NCI-H187 treated with DMSO at 0.1 percent for 48 hours (cell line): Measurements from ENCODE around the gene TTC8.
"Not testable (repeated sequence)": the region's sequence is repeated elsewhere in the genome, so short reads cannot be mapped to it uniquely, and the experiment has no call there.

Source experiments
- DNase-seq: peaks from one replicate; lab custom pipeline; 2025; lab: John Stamatoyannopoulos, UW

The TTC8 gene

GRCh38 chr14:88824314-88825077, at the start of gene TTC8:
Gene TTC8, plus strand, starts transcription at chr14:88824651. Its CDS starts 57 bp downstream, at chr14:88824708.
- DNase-seq, result peak; percentile 69

- no peak for DNase-seq
These were observed 48.9 kb upstream of the TTC8 start for GRCh38 chr14:88775532-88775931.

DNA sequence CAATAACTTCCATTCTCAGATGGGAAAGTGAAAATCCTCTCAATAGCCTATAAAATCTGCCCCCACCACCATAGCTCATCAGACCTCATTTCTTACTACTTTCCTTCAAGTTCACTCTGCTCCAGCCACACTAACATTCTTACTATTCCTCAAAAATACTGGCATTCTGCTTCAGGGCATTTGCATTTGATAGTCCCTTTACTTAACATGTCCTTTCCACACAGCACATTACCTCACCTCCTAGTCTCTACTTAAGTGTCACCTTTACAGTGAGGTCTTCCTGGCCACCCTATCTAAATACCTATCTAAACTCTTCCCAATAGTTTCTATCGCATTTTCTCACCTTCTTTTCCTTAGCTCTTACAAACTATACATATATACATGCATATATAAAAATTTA, 38.5 kb upstream of the TTC8 start:
- no peak for DNase-seq

GRCh38 chr14:88786715-88787114, 37.7 kb upstream of the TTC8 start:
- no peak for DNase-seq

DNA sequence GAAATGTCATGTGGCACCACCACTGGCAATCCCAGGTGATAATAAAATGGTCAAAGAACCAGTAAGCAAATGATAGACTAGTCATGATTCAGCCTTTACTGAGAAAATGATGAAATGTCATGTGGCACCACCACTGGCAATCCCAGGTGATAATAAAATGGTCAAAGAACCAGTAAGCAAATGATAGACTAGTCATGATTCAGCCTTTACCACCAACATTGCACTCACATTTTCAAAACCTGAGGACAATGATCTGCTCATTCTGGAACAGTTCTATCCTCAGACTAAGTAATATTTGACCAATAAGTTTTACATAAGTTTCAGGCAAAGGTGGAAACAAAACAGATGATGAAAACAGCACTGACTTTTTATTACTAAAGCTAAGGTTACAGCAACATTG, 34.9 kb upstream of the TTC8 start:
- DNase-seq, result not testable (repeated sequence)

DNA sequence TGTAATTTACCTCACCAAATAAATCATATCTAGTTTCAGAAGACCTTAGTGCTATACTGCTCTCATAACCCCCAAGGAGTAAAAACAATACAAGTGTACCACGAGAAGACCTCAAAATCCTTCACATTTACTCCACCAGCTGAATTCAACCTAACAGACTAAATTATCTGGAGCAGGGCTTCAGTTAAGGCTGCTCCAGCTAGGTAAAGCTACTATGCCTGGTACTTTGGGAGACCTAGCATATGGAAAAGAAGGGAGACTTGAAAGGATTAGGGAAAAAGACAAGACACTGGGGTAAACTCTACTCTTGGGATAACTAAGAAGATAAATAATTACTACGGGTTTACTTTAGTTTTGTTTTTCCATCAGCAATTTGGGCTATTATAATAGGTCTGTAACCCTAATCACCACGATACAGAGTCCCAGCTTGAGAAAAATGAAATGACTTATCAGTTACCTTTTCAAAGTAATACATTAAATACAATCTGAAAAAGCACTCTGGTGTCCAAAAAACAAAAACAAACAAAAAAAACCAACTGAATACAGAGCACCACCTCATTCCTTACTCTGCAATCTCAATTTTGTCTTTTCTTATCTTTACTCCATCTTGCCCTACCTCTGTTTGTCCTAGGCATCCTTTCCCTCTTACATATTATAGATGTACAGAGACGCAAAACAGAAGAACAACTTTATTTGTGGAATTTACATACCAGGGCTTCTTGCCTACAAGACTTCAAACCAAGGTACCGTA, 33.8 kb upstream of the TTC8 start:
- DNase-seq, result no peak

GRCh38 chr14:88791252-88791621, 33.2 kb upstream of the TTC8 start:
- no peak for DNase-seq

GRCh38 chr14:88791629-88792472, 32.6 kb upstream of the TTC8 start:
- no peak for DNase-seq

- DNase-seq, result peak; percentile 50
These were observed 31.8 kb upstream of the TTC8 start, which contains the start of gene EML5 for GRCh38 chr14:88792473-88793258. Gene EML5, minus strand, starts transcription at chr14:88792953. Its CDS starts 450 bp downstream, at chr14:88792503.

GRCh38 chr14:88793259-88793625, 31.2 kb upstream of the TTC8 start:
- DNase-seq, result no peak

DNA sequence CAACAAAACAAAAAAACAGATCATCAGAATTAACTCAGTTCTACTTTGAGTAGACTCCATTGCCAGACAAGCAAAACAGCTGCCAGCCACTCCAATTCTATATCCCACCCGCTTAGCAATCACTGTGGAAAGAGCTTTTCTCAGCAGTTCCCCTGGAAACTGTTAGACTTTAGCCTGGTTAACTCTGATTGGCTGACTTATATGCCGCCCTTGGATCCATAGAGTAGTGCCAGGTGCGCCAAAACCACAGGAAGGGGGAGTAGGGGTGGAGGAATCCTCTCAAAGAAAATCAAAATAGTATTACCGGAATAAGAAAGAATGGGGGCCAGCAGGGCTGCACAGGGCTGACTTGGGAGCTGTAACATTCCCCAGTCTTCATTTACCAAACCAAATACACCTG, 26.3 kb upstream of the TTC8 start:
- DNase-seq, result peak; percentile 82

DNA sequence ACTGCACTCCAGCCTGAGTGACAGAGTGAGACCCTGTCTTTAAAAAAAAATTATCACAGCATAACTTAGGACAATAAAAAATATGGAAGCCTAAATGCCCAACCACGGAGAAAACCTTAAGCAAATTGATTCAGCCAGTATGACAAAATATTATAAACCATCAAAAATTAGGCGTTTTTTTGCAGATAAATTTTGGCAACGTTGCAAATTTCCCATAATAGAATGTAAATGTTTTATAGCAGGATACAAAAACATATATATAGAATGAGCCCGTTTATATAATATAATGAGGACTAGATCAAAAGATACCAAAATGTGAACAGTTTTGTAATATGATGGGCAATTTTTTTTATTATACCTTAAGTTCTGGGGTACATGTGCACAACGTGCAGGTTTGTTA, 24.9 kb upstream of the TTC8 start:
- DNase-seq, result no peak

- no peak for DNase-seq
These were observed 21.9 kb upstream of the TTC8 start for GRCh38 chr14:88802596-88802995.

GRCh38 chr14:88804035-88804434, 20.4 kb upstream of the TTC8 start:
- no peak for DNase-seq

- DNase-seq, result no peak
These were observed 20.0 kb upstream of the TTC8 start for GRCh38 chr14:88804477-88804876.

- DNase-seq, result no peak
These were observed 16.1 kb upstream of the TTC8 start for GRCh38 chr14:88808359-88808758.

DNA sequence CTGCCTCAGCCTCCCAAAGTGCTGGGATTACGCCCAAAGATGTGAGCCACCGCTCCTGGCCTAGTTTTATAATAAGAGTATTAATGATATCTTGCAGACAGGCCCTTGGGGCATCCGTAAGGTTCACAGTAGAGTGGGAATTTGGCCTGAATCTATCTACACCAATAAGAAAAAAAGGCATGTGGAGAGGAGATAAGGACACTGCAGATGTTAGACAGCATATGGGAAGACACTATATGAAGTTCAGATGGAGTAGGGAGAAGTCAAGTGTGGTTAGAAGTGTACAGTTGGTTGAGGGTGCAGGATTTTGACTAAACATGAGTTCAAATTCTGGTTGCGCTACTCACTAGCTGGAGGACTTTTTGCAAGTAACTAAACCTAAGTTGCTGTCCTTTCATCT, 8.5 kb upstream of the TTC8 start:
- DNase-seq, result no peak

DNA sequence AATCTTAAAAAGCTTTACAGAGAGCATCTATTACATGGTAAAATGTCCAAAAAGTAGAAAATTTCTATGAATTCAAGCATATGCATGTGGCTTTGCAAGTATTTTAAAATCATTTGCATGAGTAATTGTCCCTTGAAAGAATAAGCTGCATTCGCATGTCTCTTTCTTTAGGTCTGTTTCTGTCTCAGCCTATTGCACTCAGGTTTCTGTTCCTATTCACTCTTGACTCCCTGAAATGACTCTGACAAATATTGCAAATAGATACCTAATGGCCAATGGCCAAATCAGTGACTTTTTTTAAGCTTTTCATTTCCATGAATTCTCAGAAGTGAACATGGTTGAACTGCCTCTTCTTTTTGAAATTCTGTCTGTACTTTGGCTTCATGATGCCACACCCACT, 6.4 kb upstream of the TTC8 start:
- no peak for DNase-seq

GRCh38 chr14:88819674-88820073, 4.8 kb upstream of the TTC8 start:
- not testable (repeated sequence) for DNase-seq

DNA sequence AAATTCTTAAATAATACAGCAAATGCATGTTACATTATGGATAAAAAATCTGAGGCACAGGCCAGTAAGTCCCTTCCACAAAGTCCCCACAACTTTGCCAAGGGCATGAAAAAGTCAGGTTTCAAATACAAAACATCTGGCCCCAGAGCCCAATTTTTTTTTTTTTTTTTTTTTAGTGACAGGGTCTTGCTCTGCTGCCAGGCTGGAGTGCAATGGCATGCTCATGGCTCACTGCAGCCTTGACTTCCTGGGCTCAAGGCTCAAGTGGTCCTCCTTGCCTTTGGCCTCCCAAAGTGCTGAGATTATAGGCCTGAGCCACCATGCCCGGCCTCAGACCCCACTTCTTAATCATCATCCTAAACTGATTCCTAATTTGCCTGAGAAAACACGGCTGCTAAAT, 3.1 kb upstream of the TTC8 start:
- DNase-seq, result no peak

DNA sequence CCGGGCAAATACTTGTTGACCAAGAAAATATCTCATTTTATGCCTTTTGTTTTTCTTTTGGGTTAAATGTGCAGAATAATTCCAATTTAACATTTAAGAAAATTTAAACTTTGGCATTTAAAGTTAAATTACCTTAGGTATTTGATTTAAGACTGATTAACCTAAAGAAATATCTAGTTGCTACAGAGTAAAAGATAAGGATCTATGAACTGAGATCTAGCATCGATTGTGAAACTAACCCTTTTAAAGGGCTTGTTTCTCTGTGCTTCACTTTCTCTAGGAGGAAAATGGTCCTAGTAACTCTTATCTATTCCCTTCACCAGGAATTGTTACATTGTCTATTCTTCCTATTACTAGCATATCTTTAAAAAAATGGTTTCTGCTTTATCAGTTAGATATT, 2.6 kb upstream of the TTC8 start:
- no peak for DNase-seq

- DNase-seq, result no peak
These were observed 510 bp upstream of the TTC8 start for GRCh38 chr14:88823968-88824313.
